Ovary (tissue), 9 donors: ENCODE measurements around the gene GPC6. TPM values are rescaled to one million over a fixed set of nuclear protein-coding genes. Genes with fewer than 3 reads are reported as not detected.

ENCODE experiments used
- DNase-seq, 5 donors: peaks; one replicate each; pipeline ENCODE4 v3.0.0-alpha.2; 2019 to 2020
- H3K27ac ChIP-seq, 2 donors: fragments of 200-600 bp; one replicate each; pipeline versions ENCODE4 v1.5.1 to v1.8.0; 2019 to 2022
- H3K27me3 ChIP-seq: fragments of 200-600 bp; one replicate; pipeline ENCODE4 v1.8.0; 2022
- H3K36me3 ChIP-seq: fragments of 200-600 bp; sonication (generic); one replicate; pipeline ENCODE4 v1.5.1; 2019
- H3K4me1 ChIP-seq: one replicate; pipeline ENCODE4 v1.8.1; 2013; ENCODE audit warnings: mild to moderate bottlenecking, moderate library complexity; ENCODE audit not compliant: insufficient read depth
- H3K4me3 ChIP-seq: fragments of 200-600 bp; sonication (generic); one replicate; pipeline ENCODE4 v1.5.1; 2017
- H3K9me3 ChIP-seq, 2 donors: fragments of 200-600 bp in 1 of 2; sonication (generic) in 1 of 2; one replicate each; pipeline versions ENCODE4 v1.5.1 to v1.8.1; 2013 to 2019; ENCODE audit warnings: mild to moderate bottlenecking in 1 of 2, moderate library complexity in 1 of 2
- EP300 ChIP-seq: sonication (generic); formaldehyde crosslinking; IDR thresholded peaks from one replicate; pipeline ENCODE4 v1.6.1; 2017; ENCODE audit warnings: antibody characterized with exemption
- POLR2A ChIP-seq: fragments of 450-650 bp; IDR thresholded peaks from one replicate; pipeline ENCODE4 v1.6.1; 2017; ENCODE audit warnings: antibody characterized with exemption, mild to moderate bottlenecking, moderate library complexity
- WGBS, 3 donors: extraction: QIAGEN DNeasy Blood & Tissue Kit in 1 of 3; methylation state at CpG; one replicate each; pipeline versions ENCODE4 v1.1.5 to v1.1.7; 2013 to 2017; 5-methylcytosine and 5-hydroxymethylcytosine counted together
- intact Hi-C, 4 donors: fragments of 100-400 bp; cut with DNase I; formaldehyde crosslinking; loops; one replicate each; pipeline versions ENCODE4 v1.11.0 to v1.15.1; 2022 to 2023
- polyA plus RNA-seq, 2 donors: library from polyadenylated mRNA; stranded (reverse); fragments of 200-250 nt in 1 of 2; fragments of 350-450 nt in 1 of 2; fragmentation: Illumina TruSeq in 1 of 2; extraction: RNeasy Lipid Tissue Mini Kit (QIAGEN cat#74804) in 1 of 2; gene quantifications; one replicate each; pipeline ENCODE4 v1.2.3, GENCODE V29; 2013 to 2014
- total RNA-seq, 7 donors: library from RNA; depleted of rRNA in 2 of 7; stranded (reverse); fragments of >200 nt in 2 of 7; fragmentation: NEBNext Ultra II Directional in 3 of 7; extraction: Animal tissue kit (Norgen Biotek cat#: 25700) in 3 of 7; gene quantifications; one replicate each; pipeline versions ENCODE4 v1.1.0 to v1.2.4, GENCODE V29; 2016 to 2023
- TF ChIP-seq, protein P1 (sequence below), 3 donors: fragments of 450-650 bp in 2 of 3; fragments of 200-600 bp in 1 of 3; IDR thresholded peaks; one replicate each; pipeline versions ENCODE4 v1.5.1 to v1.8.0; 2016 to 2022; ENCODE audit warnings: antibody characterized with exemption in 3 of 3, mild to moderate bottlenecking in 1 of 3
- donor health status: DM: no; HTN: no; CAD: no; lungs with moderate emphysema.
- donor health status: DM: no; HTN: no; CAD: no.
- donor health status: Bipolar disorder and iron deficiency.
- donor health status: DM: yes; HTN: yes; CAD: no.
- donor health status: DM: no; HTN: no; CAD: no.
- donor health status: DM: yes; HTN: yes; CAD: no.

Gene GPC6
- total and polyA plus RNA-seq, 9 donors, result 4.3 to 22.3 (median 17.9) TPM

DNA sequence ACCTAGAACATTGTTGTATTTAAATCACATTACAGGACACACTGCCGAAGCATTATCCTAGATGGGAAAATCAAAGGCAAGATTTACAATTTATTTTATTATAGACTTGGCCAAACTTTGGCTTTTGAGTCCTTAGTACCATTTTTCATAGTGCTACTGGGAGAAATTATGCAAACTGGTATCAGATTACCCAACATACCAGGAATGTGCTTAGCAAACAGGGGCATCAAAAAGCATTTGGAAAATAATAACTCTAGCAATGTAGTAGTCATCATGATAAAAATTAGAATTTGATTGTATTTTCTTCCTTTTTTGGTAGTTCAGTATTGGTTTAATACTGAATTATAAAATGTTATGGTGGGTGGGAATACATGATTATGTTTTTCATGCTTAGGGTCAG, 34.0 kb downstream of the GPC6 start:
- Histone ChIP-seq H3K9me3 (no peaks in the 10 kb centered on the region), H3K27ac (no peak overlapping the region), H3K4me3 (no peak overlapping the region), H3K4me1 (no peaks in the 10 kb centered on the region), H3K36me3 (no peaks in the 10 kb centered on the region), H3K27me3 (no peaks in the 10 kb centered on the region)
- intact Hi-C loops, result no loop called here
- 88 to 96% (median 95%) methylated on average over 1 of the region's 1 CpG for WGBS, 3 donors
- TF ChIP-seq POLR2A (no peak), EP300 (no peak)
- TF ChIP-seq, protein P1, sequence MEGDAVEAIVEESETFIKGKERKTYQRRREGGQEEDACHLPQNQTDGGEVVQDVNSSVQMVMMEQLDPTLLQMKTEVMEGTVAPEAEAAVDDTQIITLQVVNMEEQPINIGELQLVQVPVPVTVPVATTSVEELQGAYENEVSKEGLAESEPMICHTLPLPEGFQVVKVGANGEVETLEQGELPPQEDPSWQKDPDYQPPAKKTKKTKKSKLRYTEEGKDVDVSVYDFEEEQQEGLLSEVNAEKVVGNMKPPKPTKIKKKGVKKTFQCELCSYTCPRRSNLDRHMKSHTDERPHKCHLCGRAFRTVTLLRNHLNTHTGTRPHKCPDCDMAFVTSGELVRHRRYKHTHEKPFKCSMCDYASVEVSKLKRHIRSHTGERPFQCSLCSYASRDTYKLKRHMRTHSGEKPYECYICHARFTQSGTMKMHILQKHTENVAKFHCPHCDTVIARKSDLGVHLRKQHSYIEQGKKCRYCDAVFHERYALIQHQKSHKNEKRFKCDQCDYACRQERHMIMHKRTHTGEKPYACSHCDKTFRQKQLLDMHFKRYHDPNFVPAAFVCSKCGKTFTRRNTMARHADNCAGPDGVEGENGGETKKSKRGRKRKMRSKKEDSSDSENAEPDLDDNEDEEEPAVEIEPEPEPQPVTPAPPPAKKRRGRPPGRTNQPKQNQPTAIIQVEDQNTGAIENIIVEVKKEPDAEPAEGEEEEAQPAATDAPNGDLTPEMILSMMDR (IDR thresholded peaks at IDR 0.05), result no peak
- DNase-seq, result no peak

DNA sequence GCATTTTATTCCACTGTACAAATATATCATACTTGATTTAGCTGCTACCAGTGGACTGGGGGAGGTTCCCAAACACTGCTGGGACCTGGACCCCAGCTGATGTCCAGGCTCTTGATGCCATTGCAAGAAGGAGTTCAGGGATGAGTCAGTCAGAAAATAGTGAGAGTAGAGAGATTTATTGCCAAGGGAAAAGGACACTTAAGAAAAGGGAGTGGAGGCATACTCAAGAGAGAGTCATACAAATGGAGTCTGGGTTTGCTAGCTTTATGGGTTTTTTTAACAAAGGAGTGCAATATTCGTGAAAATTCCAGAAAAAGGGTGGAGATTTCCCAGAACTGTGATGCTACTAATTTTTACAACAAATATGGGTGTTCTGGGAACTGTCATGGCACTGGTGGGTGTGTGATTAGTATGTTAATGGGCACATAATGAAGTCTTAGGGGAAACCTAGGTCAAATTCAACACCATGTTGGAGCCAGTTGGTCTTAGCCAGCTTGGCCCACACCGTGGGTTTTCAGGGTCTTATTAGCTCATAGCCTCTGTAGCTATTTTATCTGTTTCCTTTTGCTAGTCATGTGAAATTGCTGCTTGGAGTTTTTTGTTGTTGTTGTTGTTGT, 36.2 kb downstream of the GPC6 start:
- DNase-seq, result no peak
- TF ChIP-seq POLR2A, result no peak
- TF ChIP-seq EP300, result no peak
- TF ChIP-seq, protein P1 (IDR thresholded peaks at IDR 0.05), result no peak
- intact Hi-C loops, result no loop called here
- no peak overlapping the region for H3K27ac ChIP-seq
- H3K36me3 ChIP-seq, result no peaks in the 10 kb centered on the region
- H3K4me1 ChIP-seq, result no peaks in the 10 kb centered on the region
- H3K27me3 ChIP-seq, result no peaks in the 10 kb centered on the region
- no peak overlapping the region for H3K4me3 ChIP-seq
- H3K9me3 ChIP-seq, result no peaks in the 10 kb centered on the region
- WGBS, 3 donors, result 56 to 75% (median 65%) methylated on average over 2 of the region's 2 CpGs

DNA sequence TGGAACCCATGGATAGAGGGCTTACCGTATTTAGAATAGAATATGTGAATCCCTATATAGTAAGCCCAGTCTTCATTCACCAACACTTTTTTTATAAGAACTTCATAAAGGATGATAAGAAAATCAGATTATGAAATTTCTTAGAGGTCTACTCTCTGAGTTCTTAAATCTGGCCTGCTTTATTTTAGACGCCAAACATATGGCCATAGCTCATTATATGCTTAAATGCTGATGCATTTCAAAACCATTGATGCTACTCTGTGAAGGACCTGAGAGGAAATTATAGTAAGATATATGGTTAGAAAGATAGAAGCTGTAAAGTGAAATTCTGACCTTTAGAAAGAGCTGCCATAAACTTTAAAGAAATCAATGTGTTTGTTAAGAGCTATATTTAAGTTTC, 38.3 kb downstream of the GPC6 start:
- no peaks in the 10 kb centered on the region for H3K27me3 ChIP-seq
- H3K9me3 ChIP-seq, result no peaks in the 10 kb centered on the region
- no peaks in the 10 kb centered on the region for H3K36me3 ChIP-seq
- no peaks in the 10 kb centered on the region for H3K4me1 ChIP-seq
- intact Hi-C loops, result no loop called here
- H3K4me3 ChIP-seq, result no peak overlapping the region
- no peak overlapping the region for H3K27ac ChIP-seq
- WGBS, 3 donors, result 96 to 99% (median 97%) methylated on average over 2 of the region's 2 CpGs
- TF ChIP-seq POLR2A (no peak), EP300 (no peak)
- TF ChIP-seq, protein P1 (IDR thresholded peaks at IDR 0.05), result no peak
- DNase-seq, result no peak

DNA sequence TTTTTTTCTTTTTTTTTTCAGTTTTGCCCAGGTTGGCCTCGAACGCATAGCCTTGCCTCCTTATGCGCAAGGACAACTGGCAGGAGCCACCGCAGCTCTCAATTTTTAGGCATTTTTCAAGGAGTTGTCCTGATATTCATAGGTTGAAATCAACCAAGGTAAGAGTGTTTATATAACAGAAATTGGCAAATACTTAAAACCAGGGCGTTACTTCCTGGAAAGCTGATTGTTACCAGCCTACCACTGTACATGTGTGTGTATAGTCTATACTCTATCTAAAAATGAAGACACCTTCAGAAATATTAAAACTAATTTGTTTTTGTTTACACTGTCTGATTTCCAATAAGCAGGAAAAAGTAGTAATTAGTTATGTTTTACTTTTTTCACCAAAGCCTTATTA, 39.2 kb downstream of the GPC6 start:
- intact Hi-C loops, result no loop called here
- no peak for TF ChIP-seq POLR2A
- TF ChIP-seq EP300, result no peak
- TF ChIP-seq, protein P1 (IDR thresholded peaks at IDR 0.05), result no peak

More for the DNA sequence above, 39.2 kb downstream of the GPC6 start:
- Histone ChIP-seq H3K36me3 (no peaks in the 10 kb centered on the region), H3K4me3 (no peak overlapping the region), H3K4me1 (no peaks in the 10 kb centered on the region), H3K9me3 (no peaks in the 10 kb centered on the region), H3K27ac (no peak overlapping the region), H3K27me3 (no peaks in the 10 kb centered on the region)
- 76 to 99% (median 77%) methylated on average over 5 of the region's 5 CpGs for WGBS, 3 donors
- no peak for DNase-seq
